Measurements from ENCODE around the gene SORBS2.

The SORBS2 gene

GRCh38 chr4:185778307-185778706 lies 33.7 kb downstream of the SORBS2 start:
- no peak overlapping the region for H3K27ac ChIP-seq

GRCh38 chr4:185775792-185776555 lies 36.0 kb downstream of the SORBS2 start:
- TF ChIP-seq ZFX (IDR thresholded peaks at IDR 0.05; ENCODE audit: borderline replicate concordance) (no peak), CTCF (IDR thresholded peaks at IDR 0.05) (no peak)
- no peak overlapping the region for H3K27ac ChIP-seq

More at GRCh38 chr4:185778307-185778706, 33.7 kb downstream of the SORBS2 start:
- TF ChIP-seq ZFX (IDR thresholded peaks at IDR 0.05; ENCODE audit: borderline replicate concordance) = no peak

GRCh38 chr4:185774845-185775680 lies 36.9 kb downstream of the SORBS2 start:
- no peak overlapping the region for H3K27ac ChIP-seq
- no peak for TF ChIP-seq ZFX (IDR thresholded peaks at IDR 0.05; ENCODE audit: borderline replicate concordance)
- TF ChIP-seq CTCF (IDR thresholded peaks at IDR 0.05) = no peak

GRCh38 chr4:185774131-185774653 lies 37.8 kb downstream of the SORBS2 start:
- TF ChIP-seq ZFX (IDR thresholded peaks at IDR 0.05; ENCODE audit: borderline replicate concordance) = no peak
- no peak for TF ChIP-seq CTCF (IDR thresholded peaks at IDR 0.05)
- H3K27ac ChIP-seq = no peak overlapping the region

GRCh38 chr4:185773419-185773818 lies 38.6 kb downstream of the SORBS2 start:
- no peak overlapping the region for H3K27ac ChIP-seq
- TF ChIP-seq ZFX (IDR thresholded peaks at IDR 0.05; ENCODE audit: borderline replicate concordance) = no peak
- no peak for TF ChIP-seq CTCF (IDR thresholded peaks at IDR 0.05)

- no peak for TF ChIP-seq ZFX (IDR thresholded peaks at IDR 0.05; ENCODE audit: borderline replicate concordance)
- no peak for TF ChIP-seq CTCF (IDR thresholded peaks at IDR 0.05)
- no peak overlapping the region for H3K27ac ChIP-seq
Measured at GRCh38 chr4:185772391-185773093, 39.5 kb downstream of the SORBS2 start.

GRCh38 chr4:185771711-185772390 lies 40.1 kb downstream of the SORBS2 start:
- no peak overlapping the region for H3K27ac ChIP-seq
- TF ChIP-seq CTCF (IDR thresholded peaks at IDR 0.05) (no peak), ZFX (IDR thresholded peaks at IDR 0.05; ENCODE audit: borderline replicate concordance) (no peak)
